Activated T-cell treated with anti-CD3 and anti-CD28 coated beads for 4 hours (primary cell): ENCODE measurements around the gene TPBGL.
"Not testable (repeated sequence)": the region's sequence is repeated elsewhere in the genome, so short reads cannot be mapped to it uniquely, and the experiment has no call there.

Experiments
- DNase-seq: peaks from one replicate; pipeline ENCODE4 v3.0.0-alpha.2; 2020

Gene TPBGL

GRCh38 chr11:75273411-75274391 is 33.1 kb downstream of the TPBGL start:
- no peak for DNase-seq

GRCh38 chr11:75274716-75275115 is 34.1 kb downstream of the TPBGL start:
- DNase-seq: not testable (repeated sequence)

GRCh38 chr11:75275581-75275980 is 35.0 kb downstream of the TPBGL start:
- DNase-seq: peak; percentile 39

- no peak for DNase-seq
These were observed 35.6 kb downstream of the TPBGL start for GRCh38 chr11:75276186-75276585.

- DNase-seq: no peak
These were observed 36.1 kb downstream of the TPBGL start for GRCh38 chr11:75276686-75277085.

- DNase-seq: no peak
These were observed 36.7 kb downstream of the TPBGL start for GRCh38 chr11:75277211-75277805.

GRCh38 chr11:75277991-75278790 is 37.6 kb downstream of the TPBGL start:
- DNase-seq: no peak

GRCh38 chr11:75279273-75279672 is 38.7 kb downstream of the TPBGL start:
- DNase-seq: no peak

GRCh38 chr11:75280227-75280701 is 39.7 kb downstream of the TPBGL start:
- DNase-seq: peak; percentile 68

- DNase-seq: no peak
These were observed 40.3 kb downstream of the TPBGL start for GRCh38 chr11:75280770-75281468.

GRCh38 chr11:75281469-75282095 is 41.0 kb downstream of the TPBGL start:
- DNase-seq: no peak

- DNase-seq: no peak
These were observed 42.9 kb downstream of the TPBGL start for GRCh38 chr11:75283391-75283931.

- no peak for DNase-seq
These were observed 45.3 kb downstream of the TPBGL start for GRCh38 chr11:75285776-75286360.

GRCh38 chr11:75286826-75287465 is 46.4 kb downstream of the TPBGL start:
- no peak for DNase-seq

GRCh38 chr11:75287579-75287978 is 47.0 kb downstream of the TPBGL start:
- no peak for DNase-seq

GRCh38 chr11:75289511-75289760 is 48.9 kb downstream of the TPBGL start:
- no peak for DNase-seq

- DNase-seq: no peak
These were observed 49.3 kb downstream of the TPBGL start for GRCh38 chr11:75289919-75290318.

- no peak for DNase-seq
These were observed 51.2 kb downstream of the TPBGL start for GRCh38 chr11:75291741-75292140.

- DNase-seq: no peak
These were observed 52.4 kb downstream of the TPBGL start for GRCh38 chr11:75292943-75293342.
